ENCODE results near the gene PANK2. TPM values are rescaled to one million over a fixed set of nuclear protein-coding genes. Genes with fewer than 3 reads are reported as not detected.

The PANK2 gene
- total and polyA plus RNA-seq, 2 of the 8 experiments (the other 6 are each of a cell fraction or from before 2014, with no cell fraction given): 17.1 to 57.5 TPM

DNA sequence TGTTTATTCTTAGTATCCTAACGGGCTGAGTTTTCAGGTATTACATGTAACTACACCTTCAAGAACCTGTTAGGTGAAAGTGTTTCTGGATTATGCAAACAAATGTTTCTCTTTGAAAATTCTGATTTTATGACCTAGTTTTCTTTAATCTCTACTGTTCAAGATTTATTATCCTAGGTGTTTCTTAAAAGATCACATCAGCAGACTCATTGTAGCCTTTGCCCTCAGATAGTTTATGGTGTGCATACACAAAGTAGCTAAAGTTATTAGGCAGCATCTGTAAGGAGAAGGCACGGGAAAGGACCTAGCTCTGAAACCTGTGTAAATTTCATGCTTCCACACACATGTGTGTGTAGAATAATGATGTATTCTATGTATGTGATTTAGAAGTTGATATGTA lies 21.7 kb downstream of the PANK2 start:
- no peak overlapping the region for H4K91ac ChIP-seq (replicated peaks; ENCODE audit: insufficient read length, low read length)
- 89% methylated on average over 2 of the region's 2 CpGs; no CpG with 5 or more reads in 1 of the 2 experiments for WGBS, 2 experiments (ENCODE audit: extremely low coverage in 1 of 2, insufficient coverage in 1 of 2, insufficient read length in 1 of 2, insufficient replicate concordance in 2 of 2, low coverage in 1 of 2, low lambda C conversion rate in 2 of 2, missing lambda C conversion rate in 1 of 2)
- H3K4ac ChIP-seq (replicated peaks; ENCODE audit: insufficient read length, low read depth, low read length): no peak overlapping the region
- no peak overlapping the region for H2BK120ac ChIP-seq (replicated peaks; ENCODE audit: low read depth, low read length)
- no peak overlapping the region for H2BK5ac ChIP-seq (ENCODE audit: low read depth, low read length)
- H4K5ac ChIP-seq (ENCODE audit: insufficient read length, low read depth, low read length): no peak overlapping the region
- POLR2A ChIA-PET (ENCODE audit: partially characterized antibody): interaction anchor here (0.7 to 1.2 kb wide), 3 partner anchors 8 to 19 kb away, joined by 3 read pairs; no protein-coding TSS in a partner anchor
- FAIRE-seq: no peak
- H4K20me1 ChIP-seq (replicated peaks in 1 of 2; ENCODE audit: control insufficient read depth in 1 of 2, insufficient read depth in 2 of 2, low read length in 2 of 2): peaks cover 24 to 33% of the 10 kb centered on the region in 2 experiments
- no peak overlapping the region for H3K4me2 ChIP-seq (ENCODE audit: insufficient read depth in 1 of 2, low read depth in 2 of 2, low read length in 2 of 2)
- H3K56ac ChIP-seq (replicated peaks; ENCODE audit: insufficient read length, low read depth, low read length): no peak overlapping the region
- H2BK15ac ChIP-seq (ENCODE audit: low read length): no peak overlapping the region
- no peaks in the 10 kb centered on the region for H3K27me3 ChIP-seq (replicated peaks in 1 of 4; ENCODE audit: control insufficient read depth in 3 of 4, extremely low read depth in 1 of 4, insufficient read depth in 3 of 4, low read length in 3 of 4)
- no peak overlapping the region for H2AK5ac ChIP-seq (ENCODE audit: low read depth, low read length)
- no peak for DNase-seq (ENCODE audit: low read depth in 1 of 2, low spot score in 2 of 2)
- H3K4me1 ChIP-seq (replicated peaks in 1 of 4; ENCODE audit: control insufficient read depth in 3 of 4, insufficient read depth in 4 of 4, low read length in 3 of 4): no peaks in the 10 kb centered on the region
- no peak overlapping the region for H2AFZ ChIP-seq (ENCODE audit: low read length)
- H3K18ac ChIP-seq (ENCODE audit: extremely low read depth, low read length): no peak overlapping the region
- no peak overlapping the region for H3K14ac ChIP-seq (ENCODE audit: insufficient read length)
- H3K36me3 ChIP-seq (ENCODE audit: control insufficient read depth in 2 of 4, insufficient read depth in 4 of 4, low read length in 3 of 4): peaks cover 35 to 72% (median 57%) of the 10 kb centered on the region in 4 experiments
- CTCF ChIA-PET (ENCODE audit: partially characterized antibody): interaction anchor here (1.4 to 1.5 kb wide), 2 partner anchors 16 to 174 kb away, joined by 3 read pairs; no protein-coding TSS in a partner anchor
- H3K9me3 ChIP-seq (ENCODE audit: insufficient read depth in 2 of 2, low read depth in 1 of 2, low read length in 1 of 2): no peaks in the 10 kb centered on the region
- no peak overlapping the region for H2BK20ac ChIP-seq (ENCODE audit: low read length)
- H3K79me2 ChIP-seq (ENCODE audit: control insufficient read depth in 1 of 2, insufficient read depth in 2 of 2, low read length in 2 of 2): peaks cover 18 to 98% of the 10 kb centered on the region in 2 experiments
- no peak overlapping the region for H3K27ac ChIP-seq (ENCODE audit: low read depth, low read length)
- no peaks in the 10 kb centered on the region; the same call in 1 of the 2 replicates for H3K23me2 ChIP-seq (ENCODE audit: low read depth, low read length)
- no peak overlapping the region for H2BK12ac ChIP-seq (ENCODE audit: low read depth, low read length)
- TF ChIP-seq, protein P1, sequence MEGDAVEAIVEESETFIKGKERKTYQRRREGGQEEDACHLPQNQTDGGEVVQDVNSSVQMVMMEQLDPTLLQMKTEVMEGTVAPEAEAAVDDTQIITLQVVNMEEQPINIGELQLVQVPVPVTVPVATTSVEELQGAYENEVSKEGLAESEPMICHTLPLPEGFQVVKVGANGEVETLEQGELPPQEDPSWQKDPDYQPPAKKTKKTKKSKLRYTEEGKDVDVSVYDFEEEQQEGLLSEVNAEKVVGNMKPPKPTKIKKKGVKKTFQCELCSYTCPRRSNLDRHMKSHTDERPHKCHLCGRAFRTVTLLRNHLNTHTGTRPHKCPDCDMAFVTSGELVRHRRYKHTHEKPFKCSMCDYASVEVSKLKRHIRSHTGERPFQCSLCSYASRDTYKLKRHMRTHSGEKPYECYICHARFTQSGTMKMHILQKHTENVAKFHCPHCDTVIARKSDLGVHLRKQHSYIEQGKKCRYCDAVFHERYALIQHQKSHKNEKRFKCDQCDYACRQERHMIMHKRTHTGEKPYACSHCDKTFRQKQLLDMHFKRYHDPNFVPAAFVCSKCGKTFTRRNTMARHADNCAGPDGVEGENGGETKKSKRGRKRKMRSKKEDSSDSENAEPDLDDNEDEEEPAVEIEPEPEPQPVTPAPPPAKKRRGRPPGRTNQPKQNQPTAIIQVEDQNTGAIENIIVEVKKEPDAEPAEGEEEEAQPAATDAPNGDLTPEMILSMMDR (IDR thresholded peaks at IDR 0.05; ENCODE audit: control extremely low read depth in 1 of 3, insufficient read depth in 1 of 3, low read depth in 1 of 3, low read length in 3 of 3): no peak
- TF ChIP-seq RNF2 (IDR thresholded peaks at IDR 0.05; ENCODE audit: borderline replicate concordance, low read depth, low read length, missing control alignments, poor library complexity, severe bottlenecking): no peak
- no peak for TF ChIP-seq SRF (IDR thresholded peaks at IDR 0.05; ENCODE audit: low read depth, low read length)
- no peak for TF ChIP-seq KDM4A (IDR thresholded peaks at IDR 0.05; ENCODE audit: low read depth, low read length, severe bottlenecking)
- TF ChIP-seq KDM1A (IDR thresholded peaks at IDR 0.05; ENCODE audit: borderline replicate concordance, low read length): no peak
- H4K8ac ChIP-seq (ENCODE audit: extremely low read depth, insufficient read depth, low read length): no peak overlapping the region
- peaks cover 7% of the 10 kb centered on the region for H3K79me1 ChIP-seq (ENCODE audit: low read depth, low read length)
- H3K23ac ChIP-seq (ENCODE audit: insufficient read length): no peak overlapping the region
- H3K9ac ChIP-seq (replicated peaks in 1 of 4; ENCODE audit: extremely low read depth in 1 of 4, low read depth in 3 of 4, low read length in 3 of 4): no peak overlapping the region
- no peak overlapping the region for H3K4me3 ChIP-seq (ENCODE audit: extremely low read depth in 1 of 4, insufficient read depth in 2 of 4, low read depth in 3 of 4, low read length in 4 of 4)
